ENCODE data around the gene GLCE.
"Not testable (repeated sequence)": the region's sequence is repeated elsewhere in the genome, so short reads cannot be mapped to it uniquely, and the experiment has no call there.

The GLCE gene

GRCh38 chr15:69159805-69160140, 662 bp upstream of the GLCE start:
- DNase-seq (ENCODE audit: low spot score) = peak; percentile 25

- peak; percentile 11 for DNase-seq (ENCODE audit: low spot score)
Measured at GRCh38 chr15:69161079-69161877, 843 bp downstream of the GLCE start.

DNA sequence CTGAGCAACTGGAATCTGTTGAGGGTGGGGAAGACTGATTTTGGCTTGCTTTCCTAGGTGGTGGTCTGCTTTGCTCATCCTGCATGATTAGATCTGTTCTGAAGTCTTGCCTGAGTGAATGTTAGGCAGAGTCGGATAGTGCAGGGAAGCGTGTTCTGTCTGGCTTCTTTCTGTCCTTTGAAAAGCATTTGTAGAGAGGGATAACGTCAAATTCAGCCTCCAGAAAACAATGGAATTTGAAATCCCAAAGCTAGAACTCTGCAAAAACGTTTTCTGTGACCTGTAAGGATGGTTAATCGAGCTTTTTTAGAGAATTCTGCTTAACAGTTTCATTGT, 1.4 kb downstream of the GLCE start:
- DNase-seq (ENCODE audit: low spot score) = no peak

- DNase-seq (ENCODE audit: low spot score) = no peak
Measured at GRCh38 chr15:69163141-69163669, 2.8 kb downstream of the GLCE start.

- peak; percentile 45 for DNase-seq (ENCODE audit: low spot score)
Measured at GRCh38 chr15:69164807-69165636, 4.6 kb downstream of the GLCE start.

DNA sequence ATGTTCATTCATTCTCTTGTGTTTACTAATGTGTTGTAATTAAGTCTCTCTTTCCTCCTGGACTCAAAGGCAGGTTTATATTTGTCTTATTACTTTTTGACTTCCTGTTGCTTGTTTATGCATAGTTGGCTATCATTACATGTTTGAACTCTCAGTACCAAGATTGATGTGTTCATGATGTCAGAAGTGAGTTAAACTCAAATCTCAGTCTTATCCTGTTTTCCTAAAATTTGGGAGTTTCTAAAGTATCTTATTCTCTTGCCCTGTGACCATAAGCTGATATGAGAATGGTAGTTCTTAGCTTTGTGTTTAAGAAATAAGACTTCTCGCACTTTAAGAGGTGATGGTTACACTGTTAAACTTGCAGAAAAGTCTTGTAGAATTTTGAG, 5.2 kb downstream of the GLCE start:
- DNase-seq (ENCODE audit: low spot score) = no peak

GRCh38 chr15:69167218-69167846, 6.9 kb downstream of the GLCE start:
- no peak for DNase-seq (ENCODE audit: low spot score)

DNA sequence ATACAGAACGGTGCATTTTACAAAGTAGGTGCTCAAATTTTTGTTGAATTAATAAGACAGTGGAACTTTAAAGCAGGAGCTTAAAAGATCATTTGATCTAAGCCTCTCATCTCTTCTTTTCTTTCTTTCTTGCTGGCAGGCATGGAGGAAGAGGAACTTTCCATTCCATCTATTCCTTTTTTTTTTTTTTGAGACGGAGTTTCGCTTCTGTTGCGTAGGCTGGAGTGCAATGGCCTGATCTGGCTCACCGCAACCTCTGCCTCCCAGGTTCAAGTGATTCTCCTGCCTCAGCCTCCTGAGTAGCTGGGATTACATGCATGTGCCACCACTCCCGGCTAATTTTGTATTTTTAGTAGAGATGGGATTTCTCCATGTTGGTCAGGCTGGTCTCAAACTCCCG, 7.9 kb downstream of the GLCE start:
- DNase-seq (ENCODE audit: low spot score) = not testable (repeated sequence)

DNA sequence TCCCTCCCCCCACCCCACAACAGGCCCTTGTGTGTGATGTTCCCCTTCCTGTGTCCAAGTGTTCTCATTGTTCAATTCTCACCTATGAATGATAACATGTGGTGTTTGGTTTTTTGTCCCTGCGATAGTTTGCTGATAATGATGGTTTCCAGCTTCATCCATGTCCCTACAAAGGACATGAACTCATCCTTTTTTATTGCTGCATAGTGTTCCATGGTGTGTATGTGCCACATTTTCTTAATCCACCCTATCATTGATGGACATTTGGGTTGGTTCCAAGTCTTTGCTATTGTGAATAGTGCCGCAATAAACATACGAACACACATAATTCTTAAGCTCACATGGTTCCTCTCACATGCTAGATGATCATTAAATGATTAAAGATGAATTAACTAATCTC, 9.1 kb downstream of the GLCE start:
- DNase-seq (ENCODE audit: low spot score) = not testable (repeated sequence)

DNA sequence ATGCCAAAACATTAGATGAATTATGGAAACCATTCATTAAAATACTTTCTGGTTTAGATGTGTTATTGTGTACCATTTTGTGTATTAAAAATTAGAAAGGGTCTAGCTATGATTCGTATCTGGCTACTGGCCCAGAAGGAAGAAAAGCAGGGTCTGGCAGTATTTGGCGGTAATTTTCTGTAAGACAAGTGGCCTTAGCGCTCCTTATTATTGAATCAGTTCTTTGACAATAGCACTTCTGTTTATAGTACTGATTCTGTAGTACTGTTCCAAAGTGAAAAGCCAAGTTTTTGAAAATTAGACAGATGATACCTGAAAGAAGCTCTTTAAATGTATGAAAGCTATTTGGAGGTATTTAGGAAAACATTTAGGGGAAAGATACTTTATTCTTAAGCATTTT, 10.2 kb downstream of the GLCE start:
- DNase-seq (ENCODE audit: low spot score) = no peak

GRCh38 chr15:69172847-69173246, 12.4 kb downstream of the GLCE start:
- DNase-seq (ENCODE audit: low spot score) = no peak

GRCh38 chr15:69175536-69175935, 15.1 kb downstream of the GLCE start:
- no peak for DNase-seq (ENCODE audit: low spot score)

- no peak for DNase-seq (ENCODE audit: low spot score)
Measured at GRCh38 chr15:69181424-69181823, 21.0 kb downstream of the GLCE start.

- DNase-seq (ENCODE audit: low spot score) = no peak
Measured at GRCh38 chr15:69185216-69185615, 24.8 kb downstream of the GLCE start.

DNA sequence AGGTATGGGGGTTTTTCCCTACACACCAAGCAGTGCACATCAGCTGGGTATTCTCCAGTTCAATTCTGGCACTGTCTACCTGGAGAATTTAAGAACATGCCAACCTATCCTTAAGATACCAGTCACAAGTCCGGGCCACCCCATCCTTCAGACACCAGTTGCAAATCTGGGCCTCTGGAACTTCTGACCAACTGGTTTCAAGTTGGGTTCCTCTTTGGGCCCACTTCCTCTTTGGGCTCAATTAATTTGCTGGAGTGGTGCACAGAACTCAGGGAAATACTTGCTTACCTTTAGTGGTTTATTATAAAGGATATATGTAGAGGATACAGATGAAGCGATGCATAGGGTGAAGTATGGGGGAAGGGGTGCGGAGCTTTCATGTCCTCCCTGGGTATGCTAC, 25.3 kb downstream of the GLCE start:
- DNase-seq (ENCODE audit: low spot score) = no peak

- DNase-seq (ENCODE audit: low spot score) = no peak
Measured at GRCh38 chr15:69189157-69189556, 28.7 kb downstream of the GLCE start.

DNA sequence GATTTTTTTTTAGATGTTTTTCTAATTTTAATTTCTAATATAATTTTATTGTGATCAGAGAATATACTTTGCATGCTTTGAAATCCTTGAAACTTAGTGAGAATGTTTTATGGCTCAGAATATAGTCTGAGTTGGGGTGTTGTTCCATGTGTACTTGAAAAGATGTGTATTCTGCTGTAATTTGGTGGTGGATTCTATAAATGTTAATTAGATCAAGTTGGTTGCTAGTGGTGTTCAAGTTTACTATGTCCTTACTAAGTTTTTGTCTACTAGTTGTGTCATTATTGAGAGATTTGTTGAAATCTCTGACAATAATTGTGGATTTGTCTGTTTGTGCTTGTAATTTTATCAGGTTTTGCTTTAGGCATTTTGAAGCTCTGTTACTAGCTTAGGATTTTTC, 29.7 kb downstream of the GLCE start:
- DNase-seq (ENCODE audit: low spot score) = no peak

GRCh38 chr15:69190504-69190903, 30.1 kb downstream of the GLCE start:
- no peak for DNase-seq (ENCODE audit: low spot score)

DNA sequence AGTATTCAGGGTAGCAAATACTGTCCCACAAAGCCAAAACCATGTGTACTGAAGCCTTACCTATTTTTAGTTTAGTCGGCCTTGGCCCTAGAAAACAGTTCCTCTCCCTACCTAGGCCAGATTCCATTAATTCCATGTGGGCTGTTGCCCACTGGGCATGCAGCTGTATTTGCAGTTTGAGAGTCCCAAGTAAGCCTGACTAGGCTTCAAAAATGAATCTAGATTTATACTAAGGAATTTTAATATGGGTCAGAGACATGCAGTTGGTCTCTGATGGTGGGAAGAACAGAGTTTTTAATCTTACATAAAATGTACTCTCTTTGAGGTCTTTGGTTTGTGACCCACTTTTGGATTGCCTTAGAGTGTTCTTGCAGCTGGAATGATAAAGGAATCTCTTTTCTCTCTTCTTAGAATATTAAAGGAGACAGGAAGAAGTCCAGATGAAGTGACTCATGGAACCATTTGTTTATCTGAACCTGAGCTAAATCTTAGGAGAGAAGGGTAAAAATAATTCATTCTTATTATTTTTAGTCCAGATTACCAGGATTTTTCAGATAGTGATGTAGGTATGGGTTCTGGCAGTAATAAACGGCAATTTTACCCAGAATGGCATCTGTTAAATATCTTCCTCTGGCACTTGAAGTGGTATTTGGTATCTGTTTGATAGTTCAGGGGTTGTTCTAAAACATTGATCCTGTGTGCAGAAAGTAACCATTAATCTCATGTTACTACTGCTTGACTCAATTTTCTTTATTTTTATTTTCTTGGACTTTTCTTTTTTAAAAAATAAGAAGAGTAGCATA, 33.8 kb downstream of the GLCE start:
- DNase-seq (ENCODE audit: low spot score) = no peak

- no peak for DNase-seq (ENCODE audit: low spot score)
Measured at GRCh38 chr15:69194854-69195253, 34.4 kb downstream of the GLCE start.

DNA sequence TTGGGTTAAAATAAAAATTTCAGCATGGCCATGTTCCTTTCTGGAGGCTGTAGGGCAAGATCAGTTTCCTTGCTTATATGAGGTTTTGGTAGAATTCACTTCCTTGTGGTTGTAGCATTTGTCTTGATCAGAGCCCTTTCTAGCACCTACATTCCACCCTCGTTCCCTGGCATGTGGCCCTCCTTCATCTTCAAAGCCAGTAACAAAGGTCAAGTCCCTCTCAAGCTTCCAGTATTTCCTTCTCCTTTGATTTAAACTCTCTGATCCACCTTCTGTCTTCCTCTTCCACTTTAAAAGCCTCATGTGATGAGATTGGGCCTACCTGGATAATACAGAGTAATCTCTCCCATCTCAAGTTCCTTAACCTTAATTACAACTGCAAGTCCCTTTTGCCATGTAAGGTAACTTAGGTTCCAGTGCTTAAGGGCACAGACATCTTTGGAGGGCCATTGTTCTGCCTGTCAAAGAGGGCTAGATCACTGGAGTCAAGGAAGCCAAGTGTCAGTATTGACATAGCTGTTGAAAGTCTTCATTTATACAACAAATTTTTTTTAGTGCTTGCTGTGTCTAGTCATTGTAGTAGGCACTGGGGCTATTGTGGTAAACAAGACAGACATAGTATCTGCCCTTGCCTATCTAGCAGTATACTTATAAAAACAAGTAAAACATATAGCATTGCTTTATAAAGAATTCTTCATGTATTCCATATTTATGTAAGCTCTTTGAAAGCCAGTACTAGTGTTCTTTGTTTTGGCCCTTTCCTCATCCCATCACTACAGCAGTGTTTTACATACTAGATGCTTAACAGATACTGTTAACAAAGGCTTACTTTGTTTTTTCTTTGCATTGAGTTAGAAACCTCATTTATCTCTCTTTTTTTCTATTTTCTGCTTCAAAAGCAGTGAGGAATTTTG, 40.7 kb downstream of the GLCE start:
- peak; percentile 28 for DNase-seq (ENCODE audit: low spot score)
